ENCODE results near the gene STK38.
A peak's percentile ranks its signal among the peaks of the same experiment; 100 is the strongest.

STK38 gene

GRCh38 chr6:36546308-36546919 lies 865 bp downstream of the STK38 start:
- Histone ChIP-seq H3K4me3 (ENCODE audit: low read depth in 1 of 2, low read length in 2 of 2) (peak overlapping the region; percentile 85 to 89), H3K9me3 (ENCODE audit: insufficient read depth, low read length, severe bottlenecking) (no peaks in the 10 kb centered on the region), H3K36me3 (ENCODE audit: insufficient read depth, low read length) (peaks cover 19% of the 10 kb centered on the region), H3K27me3 (ENCODE audit: insufficient read depth, low read length, poor library complexity) (no peaks in the 10 kb centered on the region), H4K20me1 (ENCODE audit: insufficient read depth, low read length) (peaks cover 7% of the 10 kb centered on the region), H3K9ac (ENCODE audit: low read depth, low read length) (peak overlapping the region; percentile 91), H3K4me2 (ENCODE audit: insufficient read depth, low read length) (peak overlapping the region; percentile 70), H3K27ac (ENCODE audit: low read length) (peak overlapping the region; percentile 95), H3K4me1 (ENCODE audit: insufficient read depth, low read length) (peaks cover 42% of the 10 kb centered on the region), H3K79me2 (ENCODE audit: insufficient read depth, low read length) (peaks cover 62% of the 10 kb centered on the region), H2AFZ (ENCODE audit: low read depth, low read length) (peak overlapping the region; percentile 94)
- DNase-seq (peak; percentile 15), ATAC-seq (ENCODE audit: insufficient read depth, low read depth) (peak; percentile 25)
- no peak for TF ChIP-seq EZH2 (IDR thresholded peaks at IDR 0.05; ENCODE audit: borderline replicate concordance, low read depth, low read length, severe bottlenecking)
- no peak for TF ChIP-seq CTCF (IDR thresholded peaks at IDR 0.05; ENCODE audit: borderline replicate concordance, extremely low read depth, low read length, poor library complexity, severe bottlenecking)

- H3K27ac ChIP-seq (ENCODE audit: low read length): peak overlapping the region; percentile 95
- DNase-seq: no peak
- no peaks in the 10 kb centered on the region for H3K27me3 ChIP-seq (ENCODE audit: insufficient read depth, low read length, poor library complexity)
- peak overlapping the region; percentile 85 to 89 for H3K4me3 ChIP-seq (ENCODE audit: low read depth in 1 of 2, low read length in 2 of 2)
- peak overlapping the region; percentile 91 for H3K9ac ChIP-seq (ENCODE audit: low read depth, low read length)
- no peak for ATAC-seq (ENCODE audit: insufficient read depth, low read depth)
- peaks cover 68% of the 10 kb centered on the region for H3K79me2 ChIP-seq (ENCODE audit: insufficient read depth, low read length)
- peaks cover 7% of the 10 kb centered on the region for H4K20me1 ChIP-seq (ENCODE audit: insufficient read depth, low read length)
- peaks cover 24% of the 10 kb centered on the region for H3K36me3 ChIP-seq (ENCODE audit: insufficient read depth, low read length)
- H3K4me1 ChIP-seq (ENCODE audit: insufficient read depth, low read length): peaks cover 46% of the 10 kb centered on the region
- H3K9me3 ChIP-seq (ENCODE audit: insufficient read depth, low read length, severe bottlenecking): no peaks in the 10 kb centered on the region
- no peak for TF ChIP-seq CTCF (IDR thresholded peaks at IDR 0.05; ENCODE audit: borderline replicate concordance, extremely low read depth, low read length, poor library complexity, severe bottlenecking)
- TF ChIP-seq EZH2 (IDR thresholded peaks at IDR 0.05; ENCODE audit: borderline replicate concordance, low read depth, low read length, severe bottlenecking): no peak
- H2AFZ ChIP-seq (ENCODE audit: low read depth, low read length): peak overlapping the region; percentile 94; the same call in 1 of the 2 replicates
- H3K4me2 ChIP-seq (ENCODE audit: insufficient read depth, low read length): peak overlapping the region; percentile 70
These were observed 1.4 kb downstream of the STK38 start for GRCh38 chr6:36545767-36546307.

GRCh38 chr6:36544228-36544627 lies 3.1 kb downstream of the STK38 start:
- ATAC-seq (ENCODE audit: insufficient read depth, low read depth): no peak
- peak overlapping the region in 1 of 2 experiments; percentile 36; a peak in 2 of 4 replicates for H3K4me3 ChIP-seq (ENCODE audit: low read depth in 1 of 2, low read length in 2 of 2)
- H2AFZ ChIP-seq (ENCODE audit: low read depth, low read length): no peak overlapping the region
- H3K9ac ChIP-seq (ENCODE audit: low read depth, low read length): peak overlapping the region; percentile 29; the same call in 1 of the 2 replicates
- peaks cover 83% of the 10 kb centered on the region for H3K79me2 ChIP-seq (ENCODE audit: insufficient read depth, low read length)
- H3K4me1 ChIP-seq (ENCODE audit: insufficient read depth, low read length): peaks cover 46% of the 10 kb centered on the region
- no peak for TF ChIP-seq CTCF (IDR thresholded peaks at IDR 0.05; ENCODE audit: borderline replicate concordance, extremely low read depth, low read length, poor library complexity, severe bottlenecking)
- no peak for TF ChIP-seq EZH2 (IDR thresholded peaks at IDR 0.05; ENCODE audit: borderline replicate concordance, low read depth, low read length, severe bottlenecking)
- H3K4me2 ChIP-seq (ENCODE audit: insufficient read depth, low read length): peak overlapping the region; percentile 70
- H3K27ac ChIP-seq (ENCODE audit: low read length): peak overlapping the region; percentile 17; the same call in 1 of the 2 replicates
- peaks cover 7% of the 10 kb centered on the region for H4K20me1 ChIP-seq (ENCODE audit: insufficient read depth, low read length)
- H3K27me3 ChIP-seq (ENCODE audit: insufficient read depth, low read length, poor library complexity): no peaks in the 10 kb centered on the region
- peak; percentile 42 for DNase-seq
- no peaks in the 10 kb centered on the region for H3K9me3 ChIP-seq (ENCODE audit: insufficient read depth, low read length, severe bottlenecking)
- peaks cover 39% of the 10 kb centered on the region for H3K36me3 ChIP-seq (ENCODE audit: insufficient read depth, low read length)
